GM19193 (cell line): ENCODE data around the gene NID1.

Source experiments
- POLR2A ChIP-seq: IDR thresholded peaks from 4 replicates; pipeline ENCODE4 v1.6.1; 2011; ENCODE audit not compliant: insufficient read depth, insufficient read length; ENCODE audit errors: extremely low read depth

NID1 gene

DNA sequence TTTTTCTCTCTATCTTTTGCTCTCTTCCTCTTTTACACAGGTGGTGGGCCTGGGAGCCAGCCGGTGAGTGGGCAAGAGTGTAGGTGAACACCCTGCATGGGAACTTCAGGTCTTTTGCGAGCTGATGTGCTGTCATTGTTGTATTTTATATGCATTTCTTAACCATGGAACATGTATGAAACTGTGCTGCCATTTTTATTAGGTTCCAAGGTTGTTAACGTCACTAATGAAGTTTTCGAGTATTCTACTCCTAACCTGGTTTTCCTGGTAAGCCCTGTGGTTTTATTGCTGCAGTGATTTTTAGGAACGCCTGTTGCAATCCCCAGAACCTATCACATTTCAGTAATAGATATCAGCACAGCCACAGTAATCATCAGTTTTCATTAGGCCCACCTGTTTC is 14.8 kb upstream of the NID1 start:
- no peak for TF ChIP-seq POLR2A

GRCh38 chr1:236078993-236079392 is 14.1 kb upstream of the NID1 start:
- no peak for TF ChIP-seq POLR2A

DNA sequence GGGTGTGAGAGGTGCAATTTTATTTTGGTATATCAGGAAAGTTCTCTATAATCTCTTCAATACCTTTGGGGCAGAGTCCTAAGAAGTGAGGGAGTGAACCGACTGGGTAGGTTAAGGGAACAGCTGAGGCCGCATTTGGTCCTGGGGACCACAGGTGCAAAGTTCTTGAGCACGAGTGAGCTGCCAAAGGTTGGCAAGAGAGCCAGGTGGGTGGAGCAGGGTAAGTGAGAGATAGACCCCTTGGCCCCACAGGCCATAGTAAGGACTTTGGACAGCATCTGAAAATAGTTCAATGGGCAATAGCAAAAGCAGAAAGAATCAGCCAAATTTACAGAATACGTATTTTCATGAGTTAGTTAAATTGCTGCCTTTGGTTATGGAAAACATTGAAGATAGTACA is 11.0 kb upstream of the NID1 start:
- no peak for TF ChIP-seq POLR2A

DNA sequence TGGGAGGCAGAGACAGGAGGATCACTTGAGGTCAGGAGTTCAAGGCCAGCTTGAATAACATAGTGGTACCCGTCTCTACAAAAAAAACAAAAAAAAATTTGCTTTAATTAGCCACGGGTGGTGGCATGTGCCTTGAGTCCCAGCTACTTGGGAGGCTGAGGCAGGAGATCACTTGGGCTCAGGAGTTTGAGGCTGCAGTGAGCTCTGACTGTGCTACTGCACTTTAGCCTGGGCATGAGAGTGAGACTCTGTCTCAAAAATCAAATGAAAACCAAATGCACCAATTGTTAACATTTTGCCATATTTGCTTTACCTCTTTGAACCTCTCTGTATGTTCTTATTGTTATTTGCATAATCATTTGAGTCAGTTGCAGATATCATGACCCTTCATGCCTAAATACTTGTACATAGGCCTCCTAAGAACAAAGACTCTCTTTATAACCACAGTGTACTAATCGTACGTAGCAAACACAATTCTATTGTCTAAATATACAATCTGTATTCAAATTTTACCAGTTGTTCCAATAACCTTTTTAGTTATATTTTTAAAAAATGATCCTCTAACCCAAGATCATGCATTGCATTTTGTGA is 8.5 kb upstream of the NID1 start:
- no peak for TF ChIP-seq POLR2A

DNA sequence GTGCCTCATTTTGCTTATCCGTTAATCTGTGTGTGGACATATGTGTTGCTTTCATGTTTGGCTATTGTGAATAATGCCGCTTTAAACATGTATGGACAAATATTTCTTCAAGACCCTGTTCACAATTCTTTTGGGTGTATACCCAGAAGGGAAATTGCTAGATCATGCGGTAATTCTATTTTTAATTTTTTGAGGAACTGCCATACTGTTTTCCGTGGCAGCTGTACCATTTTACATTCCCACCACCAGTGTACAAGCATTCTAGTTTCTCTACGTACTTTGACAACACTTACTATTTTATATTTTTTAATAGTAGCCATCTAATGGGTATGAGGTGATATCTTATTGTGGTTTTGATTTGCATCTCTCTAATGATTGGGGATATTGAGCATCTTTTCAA is 7.1 kb upstream of the NID1 start:
- TF ChIP-seq POLR2A, result no peak

DNA sequence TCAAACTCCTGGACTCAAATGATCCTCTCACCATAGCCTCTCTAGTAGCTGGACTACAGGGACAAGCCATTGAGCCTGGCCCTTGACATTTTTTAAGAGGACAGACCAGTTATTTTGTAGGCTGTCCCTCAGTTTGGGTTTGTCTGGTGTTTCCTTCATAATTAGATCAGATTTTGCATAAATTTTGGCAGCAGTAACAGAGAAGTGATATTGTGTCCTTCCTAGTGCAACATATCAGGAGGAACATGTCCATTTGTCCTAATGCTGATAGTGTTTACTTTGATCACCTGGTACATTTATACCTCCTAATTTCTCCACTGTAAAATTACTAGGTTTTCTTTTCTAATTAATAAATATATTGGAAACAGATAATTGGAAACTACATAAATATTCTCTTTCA is 5.9 kb upstream of the NID1 start:
- TF ChIP-seq POLR2A, result no peak

DNA sequence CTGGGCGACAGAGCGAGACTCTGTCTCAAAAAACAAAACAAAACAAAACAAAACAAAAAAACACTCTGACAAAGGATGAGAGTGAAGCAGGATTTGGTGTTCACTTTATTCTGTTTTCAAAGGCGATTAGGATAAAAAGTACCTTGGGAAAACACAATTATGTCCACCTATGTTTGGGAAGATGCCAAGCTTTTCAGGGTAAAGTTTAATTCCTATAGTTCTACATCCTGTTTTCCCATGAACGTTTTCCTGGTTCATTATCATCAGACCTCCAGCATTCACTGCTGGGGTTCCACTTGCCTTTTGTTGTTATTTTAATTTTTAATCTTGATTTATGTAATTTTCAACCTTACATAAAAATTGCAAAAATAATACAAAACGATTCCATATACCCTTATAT is 4.9 kb upstream of the NID1 start:
- TF ChIP-seq POLR2A, result no peak

GRCh38 chr1:236067854-236068454 is 3.1 kb upstream of the NID1 start:
- TF ChIP-seq POLR2A, result no peak

DNA sequence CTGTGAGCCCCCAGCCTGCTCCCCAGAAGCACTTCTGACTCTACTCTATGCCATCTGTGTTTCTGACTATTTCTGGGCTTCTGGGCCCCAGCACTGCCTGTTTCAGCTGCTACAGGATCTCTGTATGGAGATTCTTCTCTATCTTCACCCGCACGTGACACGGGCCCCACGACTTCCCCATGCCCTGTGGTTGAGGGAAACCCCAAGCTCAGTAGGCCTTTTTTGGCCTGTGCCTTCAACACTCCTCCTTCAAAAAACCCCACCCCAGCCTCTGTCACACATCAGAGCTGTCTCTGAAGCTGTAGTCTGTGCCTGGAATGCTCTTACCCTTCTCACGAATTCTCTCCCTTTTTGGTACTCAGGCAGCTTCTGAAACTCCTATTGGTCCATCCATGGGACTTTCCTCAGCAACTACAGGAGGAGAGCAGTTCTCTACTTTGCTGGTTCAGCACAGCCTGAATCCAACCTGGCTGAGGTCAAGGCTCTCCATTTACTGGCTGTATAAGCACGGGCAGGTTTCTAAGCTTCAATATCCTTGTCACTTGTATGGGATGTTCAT is 2.0 kb upstream of the NID1 start:
- TF ChIP-seq POLR2A, result peak; percentile 43

DNA sequence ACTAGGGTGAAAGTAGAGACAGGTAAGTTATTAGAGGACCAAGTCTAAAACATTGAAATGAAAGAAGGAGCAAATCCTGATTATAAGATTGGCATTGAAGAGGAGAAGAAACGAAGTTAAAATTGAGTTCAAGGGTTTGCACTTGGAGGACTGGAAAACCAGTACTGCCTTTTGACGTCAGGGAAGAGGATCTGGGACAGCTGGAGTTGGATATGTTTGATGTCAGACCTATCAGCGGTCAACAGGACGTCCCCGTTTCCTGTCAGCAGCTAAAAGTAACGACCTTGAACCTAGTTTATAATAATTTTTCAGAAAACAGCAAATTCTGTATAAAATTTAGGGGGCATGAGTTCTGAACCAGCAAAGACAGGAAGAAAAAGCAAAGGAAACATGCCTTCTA is 1.2 kb upstream of the NID1 start:
- TF ChIP-seq POLR2A, result no peak

DNA sequence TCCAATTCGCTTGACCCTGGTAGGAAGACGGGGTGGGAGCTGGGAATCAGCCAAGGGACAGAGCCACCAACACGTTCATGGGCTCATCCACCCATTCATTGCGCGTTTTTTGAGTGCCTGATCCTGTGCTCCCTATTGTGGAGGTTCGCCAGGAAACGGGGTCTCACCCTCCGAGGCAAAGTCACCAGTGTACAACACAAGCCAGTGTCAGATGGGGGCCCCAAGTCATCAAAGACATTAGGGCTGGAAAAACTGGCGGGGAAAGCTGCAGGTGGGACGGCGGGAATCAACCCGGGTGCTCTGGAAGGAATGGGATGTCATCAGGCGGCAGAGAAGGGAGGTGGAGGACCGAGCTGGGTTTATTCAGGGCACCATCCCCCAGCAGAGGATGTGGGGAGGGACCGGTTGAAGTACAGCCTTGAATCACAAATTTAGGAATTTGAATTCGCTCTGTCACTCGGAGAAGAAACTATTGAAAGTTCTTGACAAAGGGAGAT is 667 bp upstream of the NID1 start:
- no peak for TF ChIP-seq POLR2A

GRCh38 chr1:236063919-236064673 is 794 bp downstream of the NID1 start:
- no peak for TF ChIP-seq POLR2A

GRCh38 chr1:236063551-236063918 is 1.4 kb downstream of the NID1 start:
- TF ChIP-seq POLR2A, result no peak

DNA sequence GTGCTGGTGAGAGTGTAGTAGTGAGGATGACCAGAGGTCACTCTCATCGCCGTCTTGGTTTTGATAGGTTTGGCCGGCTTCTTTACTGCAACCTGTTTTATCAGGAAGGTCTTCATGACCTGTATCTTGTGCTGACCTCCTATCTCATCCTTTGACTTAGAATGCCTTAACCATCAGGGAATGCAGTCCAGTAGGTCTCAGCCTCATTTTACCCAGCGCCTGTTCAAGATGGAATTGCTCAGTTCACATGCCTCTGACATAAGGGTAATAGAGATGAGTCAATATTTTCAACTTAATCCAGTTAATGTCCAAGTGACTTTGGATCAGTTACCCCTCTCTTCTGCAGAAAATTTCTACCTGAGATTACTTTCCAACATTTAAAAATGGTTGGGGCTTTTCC is 4.6 kb downstream of the NID1 start:
- no peak for TF ChIP-seq POLR2A

GRCh38 chr1:236059011-236059410 is 5.9 kb downstream of the NID1 start:
- no peak for TF ChIP-seq POLR2A

- no peak for TF ChIP-seq POLR2A
Observed at GRCh38 chr1:236058141-236058934, 6.6 kb downstream of the NID1 start.

GRCh38 chr1:236057546-236057945 is 7.3 kb downstream of the NID1 start:
- TF ChIP-seq POLR2A, result no peak
